K562 (cell line): ENCODE results near the gene HDC. TPM values are rescaled to one million over a fixed set of nuclear protein-coding genes. Genes with fewer than 3 reads are reported as not detected.

Experiments used
- E2F1 ChIP-seq: sonication (generic); formaldehyde crosslinking; IDR thresholded peaks from 2 replicates; pipeline ENCODE4 v1.8.1; 2023; ENCODE audit warnings: mild to moderate bottlenecking, missing genetic modification reagents, moderate library complexity
- E2F8 ChIP-seq: fragments of 450-650 bp; IDR thresholded peaks from 2 replicates; pipeline ENCODE4 v1.7.1; 2018; ENCODE audit warnings: mild to moderate bottlenecking, low read depth; ENCODE audit not compliant: partially characterized antibody
- NONO ChIP-seq, 2 experiments: fragments of 200-400 bp in 1 of 2; fragments of 450-650 bp in 1 of 2; formaldehyde crosslinking in 1 of 2; IDR thresholded peaks; 2 replicates each; pipeline ENCODE4 v1.6.1; 2017; ENCODE audit warnings: low read depth in 2 of 2, mild to moderate bottlenecking in 2 of 2, moderate library complexity in 2 of 2, low read length in 1 of 2
- SMARCA4 ChIP-seq: fragments of 450-650 bp; IDR thresholded peaks from 2 replicates; pipeline ENCODE4 v1.6.1; 2016
- SMC3 ChIP-seq: conservative IDR thresholded peaks from 2 replicates; pipeline ENCODE4 v1.6.1; 2011; ENCODE audit warnings: low read depth, low read length, improper control_type of control experiment; ENCODE audit not compliant: insufficient read depth
- SRF ChIP-seq, 2 experiments: fragments of 250-450, 450-650 bp in 1 of 2; sonication (Bioruptor Pico) in 1 of 2; sonication (generic) in 1 of 2; formaldehyde crosslinking; IDR thresholded peaks; 2 replicates each; pipeline versions ENCODE4 v1.5.0 to v1.5.1; 2020 to 2022; ENCODE audit warnings: mild to moderate bottlenecking in 1 of 2, missing genetic modification reagents in 1 of 2
- THRB ChIP-seq: fragments of 450-650 bp; formaldehyde crosslinking; conservative IDR thresholded peaks from 2 replicates; pipeline ENCODE4 v1.4.0; 2022; ENCODE audit warnings: mild to moderate bottlenecking, missing genetic modification characterization
- ZBTB5 ChIP-seq: fragments of 450-650 bp; IDR thresholded peaks from 2 replicates; pipeline ENCODE4 v1.6.1; 2017; ENCODE audit warnings: antibody characterized with exemption
- ZNF407 ChIP-seq: fragments of 450-650 bp; IDR thresholded peaks from 2 replicates; pipeline ENCODE4 v1.6.1; 2016; ENCODE audit warnings: low read depth
- polyA plus RNA-seq, 8 experiments: library from polyadenylated mRNA; depleted of rRNA in 4 of 8; stranded (reverse) in 5 of 8; unstranded in 3 of 8; fragments of >200 nt; fragmentation: Nextera tagmentation in 2 of 8; fragmentation: Illumina TruSeq in 1 of 8; extraction: Ambion mirVana in 2 of 8; extraction: Trizol in 1 of 8; gene quantifications; 2 replicates each; pipeline versions ENCODE4 v1.2.1 to v1.2.3, GENCODE V29; 2011 to 2014; ENCODE audit warnings: inconsistent platforms in 1 of 8, missing spikeins in 1 of 8
- total RNA-seq, 7 experiments: library from RNA; depleted of rRNA in 6 of 7; stranded (reverse); fragments of >200 nt in 6 of 7; fragmentation: Illumina TruSeq in 2 of 7; extraction: Trizol in 2 of 7; gene quantifications; 2 replicates each; pipeline versions ENCODE4 v1.2.1 to v1.2.3, GENCODE V29; 2011 to 2021; ENCODE audit warnings: low replicate concordance in 1 of 7

Gene HDC
- total and polyA plus RNA-seq, 9 of the 15 experiments (the other 6 are each of a cell fraction or from before 2014, with no cell fraction given) = 0.26 to 5.3 (median 0.99) TPM

- peak in 1 of 2 experiments; percentile 61; a peak in 1 of 4 replicates for TF ChIP-seq NONO (IDR thresholded peaks at IDR 0.05; ENCODE audit: low read depth in 2 of 2, low read length in 1 of 2)
- peak; percentile 70; the same call in 1 of the 2 replicates for TF ChIP-seq ZBTB5
- no peak for TF ChIP-seq SRF (CRISPR knock-in tag; IDR thresholded peaks at IDR 0.05)
- no peak for TF ChIP-seq ZNF407
- TF ChIP-seq THRB (CRISPR knock-in tag) = no peak
- TF ChIP-seq E2F8 = peak; percentile 31
- no peak for TF ChIP-seq SMC3
- peak; percentile 97 for TF ChIP-seq SMARCA4
- TF ChIP-seq E2F1 = no peak
These were observed 4.5 kb downstream of the HDC start (continued) for GRCh38 chr15:50260969-50261496.
